GM19455 (cell line): Measurements from ENCODE around the gene AKR7A2.

Experiments used
- ATAC-seq: cut with Tn5 transposase; IDR thresholded peaks from one replicate; pipeline ENCODE4 v1.9.1; 2021; ENCODE audit not compliant: unreplicated experiment

The AKR7A2 gene

DNA sequence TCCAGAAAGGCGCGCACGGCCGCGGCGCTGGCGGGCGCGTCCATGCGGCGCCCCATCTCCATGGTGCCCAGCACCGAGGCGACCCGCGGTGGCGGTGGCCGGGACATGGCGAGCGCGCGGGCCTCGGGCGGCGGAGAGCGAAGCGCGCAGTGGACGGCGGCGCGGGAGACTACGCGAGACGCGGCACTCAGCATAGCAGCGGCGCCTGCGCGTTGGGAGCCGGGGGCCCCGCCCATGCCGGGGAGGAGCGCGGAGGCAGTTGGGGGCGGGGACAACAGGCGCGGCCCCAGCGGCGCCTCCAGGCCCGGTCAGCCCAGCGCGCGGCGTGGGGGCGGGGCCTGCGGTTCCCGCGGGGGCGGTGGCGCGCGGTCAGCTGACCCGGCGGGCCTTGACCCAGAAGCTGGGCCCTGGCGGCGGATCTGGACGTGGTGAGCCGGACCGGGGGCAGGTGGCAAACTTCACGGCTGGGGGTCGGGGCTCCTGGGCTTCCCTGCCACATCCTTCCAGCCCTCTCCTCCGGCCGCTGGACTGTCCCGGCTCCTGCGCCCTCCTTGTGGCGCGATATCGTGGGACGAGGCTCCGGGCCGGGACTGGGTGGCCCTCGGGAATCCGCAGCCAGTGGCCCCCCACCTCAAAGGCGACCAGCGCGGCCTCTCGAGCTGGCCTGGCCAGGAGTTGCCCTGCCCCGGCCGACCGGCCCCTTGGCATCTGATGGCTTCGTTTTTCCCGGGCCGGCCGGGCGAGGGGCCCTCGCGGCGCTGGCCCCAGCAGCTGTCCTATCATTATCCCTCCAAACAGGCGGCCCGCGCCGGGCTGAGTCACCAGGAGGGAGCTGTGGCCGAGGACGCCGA, at the start of gene AKR7A2, which contains the start of gene SLC66A1:
Gene AKR7A2 (minus strand): TSS at position 214 of the 851 bp plus-strand sequence. CDS start 20 bp downstream, at position 194.
Gene SLC66A1 (plus strand): TSS at position 396 of the 851 bp plus-strand sequence. CDS start 5,352 bp downstream, outside the sequence.
- peak; percentile 71 for ATAC-seq

DNA sequence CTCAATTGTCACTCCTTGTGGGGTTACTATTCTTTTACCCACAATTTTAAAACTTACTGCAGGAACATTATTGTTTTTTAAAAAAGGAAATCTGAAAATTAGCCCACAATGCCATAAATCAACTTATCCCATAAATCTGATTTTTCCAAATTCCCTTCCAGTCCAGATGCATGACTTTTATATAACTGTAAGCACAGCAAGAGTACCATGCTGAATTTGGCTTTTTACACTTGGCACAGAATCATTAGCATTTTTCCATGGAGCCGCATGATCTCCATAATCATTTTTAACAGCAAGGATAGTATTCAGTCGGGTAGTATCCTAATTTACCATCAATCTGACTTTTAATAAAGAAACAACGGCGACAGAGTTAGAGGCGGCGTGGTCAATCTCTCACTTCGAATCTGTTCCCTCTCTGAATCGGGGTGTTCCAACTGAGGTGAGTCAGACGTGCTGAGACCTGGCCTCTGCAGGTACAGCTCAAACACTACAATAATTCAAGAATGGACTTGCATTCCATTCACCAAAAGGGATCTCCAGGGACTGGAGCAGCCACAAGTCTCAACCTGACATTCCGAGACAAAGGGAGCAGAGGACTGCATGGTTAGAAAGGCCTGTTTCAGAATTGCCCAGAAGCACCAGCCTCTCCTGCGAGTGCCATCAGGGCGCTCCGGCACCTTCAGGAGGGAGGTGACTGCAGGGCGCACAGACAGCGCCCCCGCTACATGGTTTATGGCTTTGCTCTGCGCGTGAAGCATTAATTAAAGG, 49.1 kb upstream of the AKR7A2 start:
- ATAC-seq, result no peak

DNA sequence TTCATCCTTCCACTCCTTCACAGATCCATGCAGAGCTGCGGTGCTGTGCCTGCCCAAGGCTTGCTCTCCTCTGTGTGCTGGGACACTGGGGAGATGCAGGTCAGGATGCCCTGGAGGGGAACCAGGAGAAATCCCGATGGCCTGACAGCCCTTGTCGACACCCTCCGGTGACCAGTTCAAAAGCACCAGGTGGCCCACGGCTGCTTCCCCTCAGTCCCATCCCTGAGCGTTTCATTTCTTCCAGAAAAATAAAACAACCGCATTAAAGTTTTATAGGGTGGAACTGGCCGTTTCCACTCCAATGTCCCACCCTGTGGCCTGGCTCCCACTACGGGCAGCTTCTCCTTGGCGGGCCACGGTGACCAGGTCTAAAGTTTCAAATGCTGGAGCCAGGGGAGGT, 48.5 kb upstream of the AKR7A2 start:
- no peak for ATAC-seq

DNA sequence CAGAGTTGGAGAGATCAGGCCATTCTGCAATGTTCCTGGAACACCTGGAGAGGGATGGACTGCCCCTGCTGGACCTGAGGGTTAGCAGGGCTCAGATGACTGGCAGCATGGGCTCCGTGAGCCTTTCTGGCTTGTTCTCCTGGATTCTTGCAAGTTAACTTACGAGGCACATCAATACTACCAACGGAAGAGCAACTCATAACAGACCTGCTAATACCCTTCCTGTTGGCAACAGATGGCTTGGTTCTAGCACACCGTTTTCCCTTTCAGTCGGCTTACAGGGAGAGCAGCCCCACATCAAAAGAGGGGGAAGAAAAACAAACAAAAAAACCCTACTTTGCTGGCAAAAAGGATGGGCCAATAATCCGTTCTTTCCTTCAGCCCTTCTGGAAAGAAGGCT, 48.1 kb upstream of the AKR7A2 start:
- no peak for ATAC-seq

DNA sequence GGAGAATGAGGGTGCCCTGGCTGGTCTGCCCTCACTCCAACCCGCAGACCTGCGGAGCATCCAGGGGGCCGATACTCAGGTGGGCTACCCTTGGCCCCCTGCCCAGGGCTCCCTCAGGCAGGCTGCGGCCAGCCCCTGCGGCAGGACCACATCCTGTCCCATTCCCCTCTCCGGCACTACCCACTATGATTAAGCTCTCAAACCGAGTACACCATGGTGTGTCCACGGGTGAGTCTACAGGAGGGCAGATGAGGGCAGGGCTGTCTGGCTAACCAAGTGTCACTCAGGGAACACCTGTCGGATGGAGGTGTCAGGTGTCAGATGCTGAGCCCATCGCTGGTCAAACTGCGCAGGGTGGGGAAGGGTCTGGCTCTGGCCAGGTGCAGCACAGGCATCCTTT, 47.4 kb upstream of the AKR7A2 start:
- no peak for ATAC-seq

DNA sequence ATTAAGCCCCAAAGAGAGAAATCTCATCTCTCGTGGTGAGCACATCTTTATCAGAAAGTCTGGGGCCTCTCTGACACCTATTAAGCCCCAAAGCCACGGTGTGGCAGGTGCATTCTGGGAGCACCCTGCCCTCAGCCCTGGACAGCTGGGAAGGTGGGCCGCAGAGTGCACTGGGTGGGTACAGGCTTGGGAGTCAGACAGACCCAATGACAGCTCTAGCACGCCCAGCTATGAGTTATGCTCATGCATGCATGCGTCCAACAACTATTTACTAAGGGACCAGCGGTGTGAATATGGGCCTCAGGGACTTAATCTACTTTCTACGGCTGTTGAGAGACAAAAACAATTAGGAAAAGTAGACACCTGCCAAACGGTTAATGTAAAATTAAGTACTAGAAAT, 46.8 kb upstream of the AKR7A2 start:
- ATAC-seq, result no peak

DNA sequence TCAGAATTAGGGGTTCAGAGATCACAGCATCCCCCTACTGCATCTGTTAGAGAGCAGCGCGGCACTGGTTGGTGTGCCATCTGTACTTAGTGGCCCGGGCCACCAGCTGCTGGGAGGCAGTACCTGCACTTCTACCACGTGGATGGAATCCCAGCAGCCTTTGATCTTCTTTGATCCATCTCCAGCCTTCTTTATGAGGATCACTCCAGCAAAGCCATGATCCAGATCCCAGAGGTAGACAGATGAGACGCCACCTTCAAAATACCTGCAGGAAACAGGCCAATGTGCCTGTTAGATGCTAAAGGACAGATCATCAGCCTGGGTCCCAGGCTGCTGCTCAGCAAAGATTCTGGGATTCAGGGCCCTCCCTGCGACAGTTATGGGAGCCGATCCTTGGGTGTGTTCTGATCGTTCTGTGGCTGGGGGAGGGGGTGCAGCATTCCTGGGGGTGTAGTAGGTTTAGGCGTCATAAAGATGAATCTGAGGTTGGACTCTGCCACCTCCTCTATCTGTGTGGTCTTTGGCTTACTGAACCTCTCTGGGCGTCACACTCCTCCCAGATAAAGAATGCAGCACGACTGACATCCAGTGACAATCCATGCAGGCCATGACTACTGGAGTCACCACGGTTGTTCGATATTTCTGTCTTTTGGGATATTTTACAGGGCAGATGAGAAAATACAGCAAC, 45.5 kb upstream of the AKR7A2 start:
- no peak for ATAC-seq

DNA sequence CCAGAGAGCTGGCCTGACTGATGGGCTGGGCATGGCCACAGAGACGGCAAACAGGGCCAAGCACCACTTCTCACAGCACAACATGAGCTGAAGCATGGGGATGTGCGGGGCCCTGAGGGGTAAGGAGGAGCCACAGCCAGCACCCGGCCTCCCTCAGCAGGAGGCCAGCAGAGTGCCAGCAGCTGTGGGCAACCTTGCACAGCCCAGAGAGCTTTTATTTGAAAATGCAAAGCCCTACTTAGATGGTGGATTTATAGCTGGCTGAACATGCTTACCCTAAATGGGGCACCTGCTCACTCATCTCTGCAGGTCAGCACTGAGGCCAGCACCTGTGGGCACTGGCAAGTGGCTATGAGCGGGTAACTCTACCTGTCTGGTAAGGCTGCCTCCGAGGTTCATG, 44.3 kb upstream of the AKR7A2 start:
- no peak for ATAC-seq

DNA sequence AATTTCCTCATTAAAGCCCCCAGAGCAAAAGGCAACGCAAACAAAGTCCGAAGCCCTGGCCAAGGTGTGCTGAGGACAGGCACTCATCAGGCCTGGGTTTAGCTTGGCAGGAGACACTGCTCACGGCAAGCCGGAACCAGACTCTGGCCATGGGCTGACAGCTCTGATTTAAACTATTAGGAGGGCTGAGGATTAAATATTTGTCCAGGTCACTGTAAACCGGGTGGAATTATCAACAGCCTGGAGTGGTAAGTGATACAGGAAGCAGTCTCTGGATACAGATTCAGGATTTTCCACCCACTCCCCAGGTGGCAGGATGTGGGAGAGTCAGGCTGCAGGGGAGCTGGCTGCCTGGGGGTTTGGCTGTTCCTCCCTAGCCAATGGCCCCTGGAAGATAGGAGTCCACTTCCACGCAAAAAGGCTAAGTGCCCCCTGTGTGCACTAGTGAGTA, 42.6 kb upstream of the AKR7A2 start:
- ATAC-seq, result no peak

DNA sequence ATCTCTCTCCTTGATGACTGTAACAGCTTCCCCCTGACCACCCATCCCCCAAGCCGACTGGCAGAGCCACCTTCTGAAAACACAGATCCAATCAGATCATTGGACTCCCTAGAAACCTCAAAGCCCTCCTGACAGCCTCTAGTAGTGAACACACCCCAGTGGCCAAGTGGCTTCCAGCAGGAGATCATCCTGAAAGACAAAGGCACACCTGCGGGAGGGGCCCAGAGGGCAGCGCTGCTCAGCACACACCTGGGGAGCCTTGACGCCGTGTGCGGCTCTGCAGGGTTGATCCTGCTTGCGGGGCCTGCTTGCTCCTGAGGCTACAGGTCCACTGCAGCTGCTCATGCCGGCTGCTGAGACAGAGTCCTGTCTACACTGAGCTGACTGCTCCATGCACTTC, 41.7 kb upstream of the AKR7A2 start:
- no peak for ATAC-seq

DNA sequence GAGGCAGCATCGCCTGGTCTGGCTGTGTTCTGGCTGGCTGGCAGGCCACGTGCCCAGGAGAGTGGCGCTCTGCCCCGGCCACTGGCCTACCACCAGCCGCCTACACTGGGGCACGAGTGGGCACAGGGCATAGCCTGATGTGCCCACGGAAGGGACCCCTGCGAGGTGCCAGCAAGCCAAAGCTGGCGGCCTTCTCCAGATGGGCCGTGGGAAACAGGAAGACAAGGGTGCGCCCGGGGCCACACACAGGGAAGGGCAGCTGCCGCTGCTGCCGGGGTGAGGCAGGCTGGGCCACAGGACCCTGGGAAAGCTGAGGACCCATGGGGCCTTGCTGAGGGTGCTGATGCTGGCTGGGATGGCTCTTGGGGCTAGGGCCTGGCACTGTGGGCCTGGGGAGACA, 40.9 kb upstream of the AKR7A2 start:
- no peak for ATAC-seq

DNA sequence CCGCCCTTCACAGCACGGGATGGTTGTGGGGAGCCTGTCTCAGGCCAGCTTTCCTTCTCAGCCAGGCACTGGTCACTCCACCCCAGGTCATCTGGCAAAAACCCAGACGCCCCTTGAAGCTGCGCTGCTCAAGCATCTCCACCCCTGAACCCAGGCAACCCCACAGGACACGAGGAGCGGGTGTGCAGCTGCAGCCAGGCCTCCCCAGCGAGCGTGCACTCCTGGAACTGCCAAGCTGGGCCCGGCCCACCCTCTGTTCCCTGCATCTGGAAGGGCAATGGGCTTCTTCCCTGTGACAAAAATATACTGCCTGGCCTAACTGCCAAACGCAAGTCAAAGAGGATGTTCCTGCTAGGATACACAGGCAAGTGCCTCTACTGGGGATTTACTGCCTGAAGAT, 39.9 kb upstream of the AKR7A2 start:
- ATAC-seq, result no peak

DNA sequence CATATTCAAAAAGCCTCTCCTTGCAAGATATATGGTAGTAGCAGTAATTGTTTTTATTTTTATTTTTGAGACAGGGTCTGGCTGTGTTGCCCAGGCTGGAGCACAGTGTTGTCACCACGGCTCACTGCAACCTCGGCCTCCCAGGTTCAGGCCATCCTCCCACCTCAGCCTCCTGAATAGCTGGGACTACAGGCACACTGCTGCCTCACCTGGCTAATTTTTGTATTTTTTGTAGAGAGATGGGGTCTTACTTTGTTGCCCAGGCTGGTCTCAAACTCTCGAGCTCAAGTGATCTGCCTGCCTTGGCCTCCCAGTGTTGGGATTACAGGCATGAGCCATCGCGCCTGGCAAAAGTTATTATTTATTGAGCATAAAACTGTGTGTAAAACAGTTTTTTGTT, 38.6 kb upstream of the AKR7A2 start:
- ATAC-seq, result no peak

DNA sequence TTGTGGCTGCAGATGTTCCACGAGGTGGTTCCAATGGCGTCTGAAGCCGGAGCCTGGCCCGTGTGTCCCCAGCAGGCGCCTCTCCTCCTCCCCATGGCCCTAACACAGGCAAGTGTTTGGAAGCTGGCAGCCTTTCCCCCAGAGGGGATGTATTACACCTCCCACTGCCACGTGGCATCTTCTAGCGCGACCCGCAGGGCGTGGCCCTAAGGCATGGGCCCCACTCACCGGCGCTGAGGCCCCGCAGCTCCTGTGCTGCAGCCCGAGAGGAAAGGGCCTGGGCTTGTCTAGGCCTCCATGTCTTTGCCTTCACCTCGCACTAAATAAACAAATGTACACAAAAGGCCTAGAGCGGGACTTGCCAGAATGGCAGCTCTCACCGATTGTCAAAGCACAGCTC, 38.1 kb upstream of the AKR7A2 start:
- ATAC-seq, result no peak

DNA sequence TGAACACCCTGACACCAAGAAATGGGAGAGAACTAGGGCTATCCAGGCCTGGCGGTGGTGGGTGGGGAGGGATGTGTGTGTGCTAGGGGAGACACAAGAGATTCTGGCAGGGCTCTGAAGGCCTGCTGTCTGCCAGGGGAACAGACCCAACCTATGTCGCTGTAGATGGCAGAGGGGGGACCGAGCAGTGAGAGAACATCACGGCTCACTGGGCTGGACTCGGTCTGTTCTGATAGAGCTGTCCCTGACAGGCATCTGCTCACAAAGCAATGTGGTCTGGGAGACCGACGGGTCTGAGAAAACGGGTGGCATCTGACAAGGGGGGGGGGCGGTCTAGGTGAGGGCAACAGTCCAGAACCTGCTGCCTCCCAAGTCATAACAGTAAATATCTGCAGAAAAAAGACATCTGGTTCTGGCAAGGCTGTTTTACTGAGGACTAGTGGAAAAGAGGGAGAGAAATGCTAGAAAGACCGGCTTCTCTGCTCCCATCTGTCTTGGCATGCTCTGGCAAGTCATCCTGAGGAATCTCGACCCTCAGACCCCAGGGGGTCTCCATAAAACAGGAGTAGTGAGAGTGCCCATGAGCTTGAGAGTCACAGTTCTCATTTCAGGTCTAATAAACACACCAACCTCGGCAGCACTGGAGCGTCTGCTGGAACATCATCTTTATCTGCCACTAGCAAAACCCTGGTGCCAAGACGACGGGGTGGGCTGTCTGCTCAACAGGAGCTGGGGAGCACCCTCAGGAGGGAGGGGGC, 36.7 kb upstream of the AKR7A2 start:
- ATAC-seq, result no peak

DNA sequence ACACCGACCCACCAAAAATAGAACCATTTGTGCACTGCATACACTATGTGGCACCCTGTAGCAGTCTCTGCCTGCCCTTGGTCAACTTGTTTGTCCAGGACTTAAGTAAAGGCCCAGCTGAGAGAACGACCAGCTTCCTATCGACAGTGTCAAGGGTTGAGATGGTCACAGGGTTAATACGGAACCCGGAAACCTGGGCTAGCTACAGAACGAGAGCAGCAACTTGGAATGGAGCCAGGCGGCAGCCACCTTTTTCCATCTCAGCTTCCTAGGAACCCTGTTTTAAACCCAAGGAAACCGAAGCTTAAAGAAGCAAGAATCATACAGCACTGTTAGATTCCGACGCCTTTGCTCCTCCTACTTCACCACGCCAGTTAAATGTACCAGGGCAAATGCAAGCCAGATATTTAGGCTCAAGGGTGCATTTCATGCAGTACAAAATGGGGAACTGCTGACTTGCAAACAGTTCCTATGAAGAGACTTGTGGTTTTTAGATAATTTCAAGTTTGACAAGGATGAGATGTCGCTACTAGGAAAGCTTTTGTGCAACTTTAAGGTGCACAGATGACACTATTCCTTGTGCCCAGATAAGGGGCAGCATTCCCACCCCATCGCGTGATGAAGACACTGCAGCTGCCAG, 35.7 kb upstream of the AKR7A2 start:
- ATAC-seq, result no peak

DNA sequence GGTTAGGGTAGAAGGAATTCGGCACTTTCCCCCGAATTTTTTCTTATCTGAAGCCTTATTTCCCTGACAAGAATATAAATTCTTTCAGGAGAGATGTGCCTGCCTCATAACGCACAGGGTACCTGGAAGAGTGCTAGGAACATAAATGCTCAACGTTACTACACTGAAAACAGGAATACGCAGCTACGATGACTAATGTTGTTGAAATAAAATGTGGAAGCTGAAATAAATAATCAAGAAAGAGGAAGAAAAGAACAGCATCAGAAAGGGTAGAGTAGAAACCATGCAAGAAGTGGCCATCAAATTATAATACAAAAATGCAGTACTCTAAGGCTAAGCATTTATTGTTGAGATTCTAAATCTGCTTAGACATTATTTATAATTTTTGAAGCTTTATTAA, 34.1 kb upstream of the AKR7A2 start:
- no peak for ATAC-seq

DNA sequence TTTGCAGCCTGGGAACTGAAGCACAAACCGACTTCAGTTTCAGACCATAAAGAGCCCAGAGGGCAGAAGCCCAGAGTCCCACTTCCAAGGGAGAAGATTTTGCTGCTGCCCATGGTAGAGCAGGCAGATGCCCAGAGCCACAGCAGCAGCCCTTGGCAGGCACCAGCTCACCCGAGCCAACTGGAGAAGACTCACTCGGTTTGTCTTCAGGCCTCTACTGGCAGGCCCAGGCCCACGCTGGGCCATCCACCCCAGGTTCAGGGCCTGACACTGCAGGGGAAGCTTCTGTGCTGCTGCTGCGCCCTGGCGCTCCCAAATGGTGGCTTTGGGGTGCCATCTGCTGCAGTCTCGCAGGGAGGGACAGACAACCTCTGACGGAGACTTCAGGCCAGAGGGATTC, 33.4 kb upstream of the AKR7A2 start:
- ATAC-seq, result no peak

DNA sequence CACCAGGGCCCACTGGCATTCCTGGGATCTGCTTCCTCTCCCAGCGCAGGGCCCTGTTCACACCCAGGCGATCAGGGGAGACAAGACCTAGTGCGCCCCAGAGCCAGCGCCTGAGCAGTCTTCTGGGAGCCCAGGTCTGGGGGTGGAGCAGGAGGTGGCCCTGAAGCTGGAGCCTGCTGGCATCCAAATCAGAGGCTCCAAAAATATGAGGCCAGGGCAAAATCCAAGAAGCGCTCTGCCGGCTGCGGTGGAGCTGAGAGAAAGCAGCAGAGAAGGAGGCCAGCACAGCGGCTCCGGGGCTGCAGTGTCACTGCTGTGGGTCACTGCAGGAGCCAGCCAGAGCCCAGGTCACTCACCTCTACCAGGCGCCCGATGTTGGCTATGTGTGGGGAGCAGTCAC, 32.9 kb upstream of the AKR7A2 start:
- ATAC-seq, result no peak

DNA sequence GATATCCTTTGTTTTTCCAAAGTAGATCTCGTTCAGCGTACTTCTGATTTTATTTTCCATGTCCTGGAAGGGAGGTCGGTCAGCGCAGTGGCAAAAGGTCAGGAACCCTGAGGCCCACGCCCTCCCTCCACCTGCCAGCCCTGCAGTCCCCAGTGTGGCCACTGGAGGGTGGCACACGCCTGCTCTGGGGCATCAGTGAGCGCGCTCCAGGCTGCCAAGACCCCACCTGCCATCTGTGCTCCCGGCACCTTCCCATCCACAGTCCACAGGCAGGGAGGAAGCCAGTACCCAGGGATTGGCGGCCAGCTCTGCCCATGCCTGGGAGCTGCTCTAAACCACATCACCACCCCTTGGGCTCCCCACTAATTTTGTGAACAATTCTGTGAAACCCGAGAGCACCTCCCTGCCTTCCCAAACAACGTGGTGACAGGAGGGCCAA, 32.4 kb upstream of the AKR7A2 start:
- ATAC-seq, result no peak
